NT2/D1 (cell line): Measurements from ENCODE around the gene NUP160.

Source experiments
- SUZ12 ChIP-seq: IDR thresholded peaks from 2 replicates; pipeline ENCODE4 v1.6.1; 2011; ENCODE audit not compliant: insufficient read length, insufficient read depth; ENCODE audit errors: extremely low read depth
- ZNF274 ChIP-seq: IDR thresholded peaks from 2 replicates; pipeline ENCODE4 v1.6.1; 2011; ENCODE audit warnings: mild to moderate bottlenecking, low read depth, low read length

DNA sequence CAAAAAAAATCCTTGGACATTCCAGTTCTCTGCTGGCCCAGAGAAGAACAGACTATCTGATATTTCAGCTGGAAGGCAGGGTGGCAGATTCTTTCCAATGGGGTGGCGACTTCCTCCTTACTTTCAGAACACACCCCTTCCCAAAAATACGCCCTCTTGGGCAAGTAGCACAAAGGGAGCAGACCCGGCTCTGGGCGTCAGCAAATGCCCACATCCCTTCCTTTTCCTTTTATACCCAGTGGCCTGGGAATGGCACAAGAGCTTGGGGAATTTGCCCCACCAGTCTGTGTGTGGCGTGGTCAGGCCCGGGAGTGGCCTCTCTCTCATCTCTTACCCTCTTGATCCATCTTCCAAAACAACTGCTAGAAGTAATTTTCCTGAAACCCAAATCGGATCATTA lies 33.0 kb upstream of the NUP160 start:
- TF ChIP-seq SUZ12 (no peak), ZNF274 (no peak)
